SIG-M5 treated with dmso at 0.1 percent for 504 hours (cell line): Measurements from ENCODE around the gene ASTL.
"Not testable (repeated sequence)": the region's sequence is repeated elsewhere in the genome, so short reads cannot be mapped to it uniquely, and the experiment has no call there.

Source experiments
- DNase-seq: peaks from one replicate; lab custom pipeline; 2025; ENCODE audit not compliant: unreplicated experiment; lab: John Stamatoyannopoulos, UW

The ASTL gene

DNA sequence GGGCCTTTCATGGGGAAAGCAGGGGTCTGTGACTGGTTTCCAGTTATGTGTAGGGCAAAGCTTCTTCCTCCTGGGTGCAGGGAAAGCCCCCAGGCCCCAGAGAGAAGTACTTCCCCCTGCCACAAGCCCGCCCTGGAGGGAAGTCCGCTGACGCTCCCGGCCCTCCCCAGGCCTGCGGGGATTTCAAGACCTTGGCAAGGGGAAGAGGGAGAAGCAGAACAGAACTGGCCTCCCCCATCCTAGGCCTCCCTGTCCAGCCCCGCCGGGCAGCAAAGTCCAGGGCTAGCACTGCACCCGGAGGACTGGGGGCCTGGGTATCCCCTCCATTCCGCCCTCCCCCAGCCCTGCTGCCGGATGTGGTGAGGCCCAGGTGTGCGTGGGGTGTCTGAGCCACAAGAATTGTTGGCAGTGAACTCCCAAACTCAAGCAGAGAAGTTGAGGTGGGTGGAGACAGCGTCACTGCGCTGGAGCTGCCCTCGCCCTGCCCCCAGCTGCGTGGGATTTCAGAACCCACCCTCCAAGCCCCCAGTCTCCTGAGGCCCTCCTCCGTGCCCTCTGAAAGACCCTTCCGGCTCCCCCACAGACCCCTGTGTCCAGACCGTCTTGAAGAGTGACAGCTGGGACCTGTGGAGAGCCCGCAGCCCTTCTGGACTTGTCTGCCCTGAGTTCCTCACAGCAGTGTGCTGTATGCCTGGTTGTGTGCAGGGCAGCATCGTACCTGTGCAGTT, 8.0 kb upstream of the ASTL start:
- peak; percentile 77 for DNase-seq

DNA sequence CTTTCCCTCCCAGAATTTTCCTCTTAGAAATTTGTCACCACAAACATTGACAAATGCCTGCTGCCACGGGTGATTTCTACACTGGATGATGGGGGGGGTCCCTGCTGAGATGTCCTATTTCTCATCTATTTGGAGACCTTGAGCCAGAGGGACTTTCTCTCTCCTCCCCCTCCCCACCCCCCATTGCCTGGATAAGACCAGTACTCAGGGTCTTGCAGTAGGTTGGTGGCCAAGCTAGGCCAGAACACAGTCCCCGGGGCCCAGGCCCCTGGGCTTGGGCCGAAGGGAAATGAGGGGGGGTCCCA, 7.5 kb upstream of the ASTL start:
- no peak for DNase-seq

DNA sequence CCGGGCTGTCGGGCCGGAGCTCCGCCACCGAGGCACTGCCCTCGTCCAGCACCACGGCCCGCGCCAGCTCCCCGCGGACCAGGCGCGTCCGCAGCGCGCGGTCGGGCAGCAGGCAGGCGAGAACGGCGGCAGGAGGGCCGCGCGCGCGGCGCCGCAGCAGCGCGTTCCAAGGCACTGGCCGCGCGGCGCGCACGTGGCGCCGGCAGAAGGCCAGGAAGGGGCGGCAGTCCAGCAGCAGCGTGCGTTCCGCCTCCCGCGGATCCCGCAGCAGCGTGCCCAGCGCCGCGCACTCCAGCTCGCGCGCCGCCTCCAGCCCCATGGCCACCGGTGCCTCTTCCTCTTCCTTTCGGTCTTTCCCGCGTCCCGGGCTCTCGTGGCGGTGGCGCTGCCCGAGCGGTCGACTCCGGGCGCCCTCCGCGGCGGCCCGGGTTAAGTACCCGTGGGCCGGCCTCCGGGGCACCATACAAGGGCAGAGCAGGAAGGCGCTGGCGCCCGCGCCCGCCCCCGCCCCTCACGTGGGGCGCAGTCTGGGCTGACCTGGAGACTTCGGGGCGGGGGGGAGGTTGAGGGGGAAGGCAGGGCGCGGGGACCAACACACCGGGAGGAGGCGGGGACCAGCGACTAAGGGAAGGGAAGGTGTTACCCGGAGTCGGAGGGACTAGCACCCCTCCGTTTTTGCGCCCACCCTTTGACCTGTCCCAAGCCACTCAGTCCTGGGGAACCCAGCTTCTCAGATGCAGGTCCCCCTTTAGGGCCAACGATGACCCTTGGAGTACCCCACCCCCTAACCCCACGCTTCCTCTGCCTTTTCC, 6.9 kb upstream of the ASTL start, which contains the start of gene DUSP2:
DUSP2 (minus strand) TSS at position 405 of the 812 bp plus-strand sequence; CDS start at position 319, 86 bp downstream.
- DNase-seq: peak; percentile 85

DNA sequence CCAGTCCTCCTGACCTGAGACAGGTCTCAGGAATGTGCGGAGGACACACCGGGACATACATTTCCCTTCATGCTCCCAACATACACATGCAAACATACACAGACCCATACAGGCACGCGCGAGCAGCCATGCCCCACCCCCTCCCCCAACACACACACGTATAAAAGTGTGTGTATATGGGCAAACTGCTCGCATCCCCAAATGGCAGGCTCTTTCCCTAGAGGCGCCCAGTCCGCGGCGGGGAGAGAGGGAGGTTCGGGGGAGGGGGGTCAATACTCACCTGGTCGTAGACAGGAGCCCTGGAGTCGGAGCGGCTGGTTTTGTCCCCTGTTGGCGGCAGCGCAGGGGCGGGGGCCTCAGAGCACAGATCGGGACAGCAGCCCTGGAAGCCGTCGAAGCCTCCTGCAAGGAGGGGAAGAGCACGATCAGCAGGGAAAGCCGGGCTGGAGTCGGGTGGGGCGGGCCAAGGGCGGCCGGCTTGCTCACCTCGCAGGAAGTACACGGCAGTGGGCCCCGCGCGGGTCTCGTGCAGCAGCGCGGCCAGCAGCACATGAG, 6.3 kb upstream of the ASTL start:
- DNase-seq: no peak

DNA sequence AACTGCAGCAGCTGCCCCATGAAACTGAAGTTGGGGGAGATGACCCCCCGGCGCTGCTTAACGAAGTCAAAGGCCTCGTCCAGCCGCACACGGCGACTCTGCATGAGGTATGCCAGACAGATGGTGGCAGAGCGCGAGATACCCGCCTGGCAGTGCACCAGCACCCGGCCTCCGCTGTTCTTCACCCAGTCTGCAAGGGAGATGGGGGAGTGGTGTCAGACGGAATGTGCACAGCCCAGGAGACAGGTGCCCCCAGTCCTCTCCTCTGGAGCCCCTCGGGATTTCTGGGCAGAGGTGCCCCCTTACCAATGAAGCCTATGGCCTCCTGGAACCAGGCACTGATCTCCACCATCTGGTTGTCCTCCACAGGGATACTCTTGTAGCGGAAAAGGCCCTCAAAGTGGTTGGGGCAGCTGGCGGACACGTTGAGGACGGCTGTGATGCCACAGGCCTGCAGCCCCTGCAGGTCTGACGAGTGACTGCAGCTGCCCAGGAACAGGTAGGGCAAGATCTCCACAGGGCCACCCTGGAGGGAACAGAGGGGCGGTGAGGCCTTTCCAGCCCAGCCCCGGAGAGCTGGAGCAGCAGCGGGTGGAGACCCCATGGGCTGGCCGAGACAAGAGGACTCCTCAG, 5.7 kb upstream of the ASTL start:
- DNase-seq: peak; percentile 40

GRCh38 chr2:96143231-96143847, 5.0 kb upstream of the ASTL start:
- no peak for DNase-seq

DNA sequence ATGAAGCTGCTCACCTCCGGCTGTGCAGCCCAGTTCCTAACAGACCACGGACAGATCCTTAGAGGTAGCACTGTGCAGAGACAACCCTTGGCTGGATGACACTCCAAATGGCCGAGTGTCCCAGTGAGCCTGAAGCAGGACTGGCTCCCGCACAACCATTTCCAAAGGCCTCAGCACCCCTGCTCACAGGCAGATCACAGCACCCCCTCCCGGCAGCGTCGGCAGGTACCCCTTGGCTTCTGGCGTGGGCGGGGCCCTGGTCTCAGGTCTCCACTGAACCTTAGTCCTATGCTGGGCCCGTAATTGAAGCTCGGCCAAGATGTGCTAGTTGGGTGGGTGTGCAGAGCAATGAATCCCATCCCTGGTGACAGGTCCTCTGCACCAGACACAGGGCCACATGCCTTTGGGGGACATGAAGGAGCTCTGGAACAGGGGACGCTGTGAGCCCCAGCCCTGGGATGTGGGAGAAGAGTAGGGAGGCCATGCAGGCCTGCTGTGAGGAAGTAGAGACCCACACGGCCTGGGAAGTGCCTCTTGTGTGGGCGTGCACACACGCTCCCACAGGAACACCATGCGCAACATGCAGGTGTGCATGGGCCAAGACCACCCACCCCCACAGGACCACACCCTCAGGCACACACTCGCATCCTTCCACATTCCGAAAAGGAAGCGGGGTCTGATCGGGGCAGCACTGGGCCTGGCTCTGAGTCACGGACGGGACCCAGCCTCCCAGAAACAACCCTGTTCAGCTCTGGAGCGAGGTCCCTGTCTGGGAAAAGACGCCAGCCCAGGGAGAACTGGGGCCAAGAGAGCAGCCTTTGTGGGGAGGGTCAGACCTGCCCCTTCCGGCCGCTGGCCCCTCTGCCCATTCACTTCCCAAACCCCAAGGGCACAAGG, 4.2 kb upstream of the ASTL start:
- DNase-seq: no peak

DNA sequence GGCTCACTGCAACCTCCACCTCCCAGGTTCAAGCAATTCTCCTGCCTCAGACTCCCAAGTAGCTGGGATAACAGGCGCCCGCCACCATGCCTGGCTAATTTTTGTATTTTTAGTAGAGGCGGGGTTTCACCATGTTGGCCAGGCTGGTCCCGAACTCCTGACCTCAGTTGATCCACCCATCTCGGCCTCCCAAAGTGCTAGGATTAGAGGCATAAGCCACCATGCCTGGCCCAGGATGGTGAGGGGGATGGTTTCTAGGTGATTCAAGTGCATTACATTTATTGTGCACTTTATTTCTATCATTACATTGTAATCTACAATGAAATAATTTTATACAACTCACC, 3.3 kb upstream of the ASTL start:
- not testable (repeated sequence) for DNase-seq

DNA sequence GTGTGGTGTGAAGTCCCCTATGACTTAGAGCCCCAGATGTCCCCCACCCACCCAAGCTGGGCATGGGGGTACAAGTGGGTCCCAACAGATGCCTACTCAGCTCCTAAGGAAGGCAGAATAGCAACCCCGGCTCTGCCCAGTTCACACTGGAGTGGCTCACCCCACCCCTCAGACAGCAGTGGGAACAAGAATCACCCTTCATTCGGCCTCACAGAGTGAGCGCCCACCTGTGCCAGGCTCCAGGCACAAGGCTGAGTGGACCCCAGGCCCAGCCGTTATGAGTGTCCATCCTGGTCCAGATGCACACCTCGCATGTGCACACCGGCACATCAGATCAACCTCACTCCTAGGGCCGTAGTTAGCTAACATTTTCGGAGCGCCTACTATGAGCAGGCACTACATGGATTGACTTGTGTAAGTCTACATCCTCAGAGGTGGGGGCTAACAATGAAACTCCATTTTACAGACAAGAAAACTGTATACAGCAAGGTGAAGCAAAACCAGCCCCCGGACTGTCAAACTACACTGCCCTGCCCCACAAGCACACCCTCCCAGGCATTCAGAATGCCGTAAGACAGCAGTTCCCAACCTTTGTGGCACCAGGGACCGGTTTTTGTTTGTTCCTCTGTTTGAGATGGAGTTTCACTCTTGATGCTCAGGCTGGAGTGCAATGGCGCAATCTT, 2.8 kb upstream of the ASTL start:
- DNase-seq: peak; percentile 25

DNA sequence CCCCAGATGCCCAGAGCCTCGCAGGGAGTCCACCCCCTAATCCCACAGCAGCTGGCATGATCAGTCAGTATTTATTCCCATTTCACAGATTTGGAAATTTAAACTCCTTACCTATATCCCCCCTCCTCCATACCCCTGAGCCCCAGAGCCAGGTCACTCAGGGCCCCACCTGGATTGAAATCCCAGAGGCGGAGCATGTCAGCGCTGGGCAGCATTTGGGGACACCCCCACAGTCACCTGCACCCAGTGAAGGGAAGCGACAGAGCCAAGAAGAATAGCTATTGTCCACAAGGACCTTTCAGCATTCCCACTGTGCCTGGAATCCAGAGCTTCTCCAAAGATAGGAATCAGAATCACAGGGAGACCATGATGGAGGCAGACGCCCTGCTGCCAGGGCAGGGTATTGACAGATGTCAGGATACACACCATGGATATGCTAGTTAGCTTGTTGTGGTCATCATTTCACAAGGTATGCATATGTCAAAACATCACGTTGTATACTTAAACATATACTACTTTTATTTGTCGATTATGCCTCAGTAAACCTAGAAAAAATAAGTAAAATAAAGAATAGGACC, 968 bp upstream of the ASTL start:
- no peak for DNase-seq

- no peak for DNase-seq
Observed at GRCh38 chr2:96137321-96138178, 752 bp downstream of the ASTL start.

- no peak for DNase-seq
Observed at GRCh38 chr2:96136129-96136720, 2.1 kb downstream of the ASTL start.

GRCh38 chr2:96135621-96136020, 2.7 kb downstream of the ASTL start:
- no peak for DNase-seq

- no peak for DNase-seq
Observed at GRCh38 chr2:96135171-96135570, 3.1 kb downstream of the ASTL start.

GRCh38 chr2:96134421-96134820, 3.9 kb downstream of the ASTL start:
- no peak for DNase-seq

DNA sequence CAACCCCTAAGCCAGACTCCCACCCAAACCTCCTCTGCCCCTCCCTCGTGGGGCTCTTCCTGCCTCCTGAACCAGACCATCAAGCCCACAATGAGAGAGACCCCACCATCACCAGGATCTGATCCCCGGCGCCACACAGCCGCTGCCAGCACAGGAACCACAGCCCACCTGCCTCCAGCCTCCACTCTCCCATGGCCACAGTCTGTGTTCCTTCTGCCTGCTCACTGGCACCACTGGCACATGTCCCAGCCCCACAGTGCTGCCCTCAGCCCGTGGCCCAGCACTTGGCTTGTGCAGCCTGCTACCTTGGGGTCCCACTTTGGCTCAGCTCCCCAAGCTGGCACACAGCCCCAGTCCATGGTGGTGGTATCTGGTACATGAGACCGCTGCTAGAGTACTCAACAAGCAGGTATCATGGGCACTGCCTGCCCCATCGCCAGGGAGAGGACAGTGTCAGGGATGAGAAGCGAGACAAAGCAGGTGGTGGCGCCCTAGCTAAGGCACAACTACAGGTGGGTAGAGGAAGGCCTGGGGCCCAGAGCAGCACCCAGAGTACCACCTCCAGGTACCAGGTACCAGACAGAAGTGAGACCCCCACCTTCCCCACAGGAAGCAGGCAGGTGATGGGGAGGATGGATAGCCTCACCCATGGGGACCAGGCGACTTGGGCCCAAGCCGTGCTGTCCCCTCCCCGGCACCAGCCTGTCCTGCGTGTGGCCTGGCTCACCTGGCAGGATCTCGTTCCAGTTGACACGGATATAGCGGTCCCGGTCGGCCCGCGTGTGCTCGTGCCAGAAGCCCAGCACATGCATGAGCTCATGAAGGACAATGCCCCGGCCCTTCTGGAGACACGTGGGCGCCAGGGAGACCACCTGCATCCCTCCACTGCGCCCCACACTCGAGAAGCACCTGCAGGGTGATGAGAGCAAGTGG, 6.2 kb downstream of the ASTL start:
- no peak for DNase-seq

- no peak for DNase-seq
Observed at GRCh38 chr2:96131152-96131812, 7.0 kb downstream of the ASTL start.
